Activated B cell treated with CpG ODN at 0.5 μM for 24 hours (primary cell): ENCODE measurements around the gene CCL16. TPM values are rescaled to one million over a fixed set of nuclear protein-coding genes. Genes with fewer than 3 reads are reported as not detected.

Experiments used
- ATAC-seq: fragments of 200-7000 bp; cut with Tn5 transposase; one replicate; pipeline ENCODE4 v1.10.0; 2021; ENCODE audit warnings: low read depth, mild to moderate bottlenecking, moderate library complexity
- CTCF ChIA-PET: fragments of 350-600 bp; sonication (Branson Sonifier 250); formaldehyde crosslinking; loops from one replicate; lab custom pipeline; 2021; ENCODE audit warnings: antibody characterized with exemption; lab: Charles Lee
- POLR2A ChIA-PET: fragments of 350-600 bp; sonication (Branson Sonifier 250); formaldehyde crosslinking; loops from one replicate; lab custom pipeline; 2021; ENCODE audit warnings: antibody characterized with exemption; lab: Charles Lee
- DNase-seq: peaks from one replicate; pipeline ENCODE4 v3.0.0; 2022
- H3K27ac Mint-ChIP-seq: one replicate; pipeline ENCODE4 v1.8.0; 2020; ENCODE audit warnings: mixed read lengths
- H3K27me3 Mint-ChIP-seq: one replicate; pipeline ENCODE4 v1.8.0; 2021; ENCODE audit warnings: mixed read lengths
- H3K36me3 Mint-ChIP-seq: one replicate; pipeline ENCODE4 v1.8.0; 2021; ENCODE audit warnings: low read depth, mixed read lengths
- H3K4me1 Mint-ChIP-seq: one replicate; pipeline ENCODE4 v1.8.0; 2021; ENCODE audit warnings: mixed read lengths
- H3K4me3 Mint-ChIP-seq: one replicate; pipeline ENCODE4 v1.8.0; 2020; ENCODE audit warnings: mild to moderate bottlenecking, mixed read lengths
- H3K9me3 Mint-ChIP-seq: one replicate; pipeline ENCODE4 v1.8.0; 2020; ENCODE audit warnings: mixed read lengths
- CTCF ChIP-seq: fragments of 200-600 bp; IDR thresholded peaks from one replicate; pipeline ENCODE4 v1.8.0; 2022; ENCODE audit warnings: antibody characterized with exemption, mild to moderate bottlenecking
- intact Hi-C: fragments of 100-400 bp; cut with micrococcal nuclease; formaldehyde crosslinking; loops from one replicate; pipeline ENCODE4 v1.15.1; 2024
- total RNA-seq: library from RNA; stranded (reverse); gene quantifications from 2 replicates; pipeline ENCODE4 v1.2.3, GENCODE V29; 2022

The CCL16 gene
- total RNA-seq, 1 donor from 2014 or later, result not detected

GRCh38 chr17:35963663-35964062 is 17.6 kb downstream of the CCL16 start:
- no peak for TF ChIP-seq CTCF
- Mint-ChIP-seq H3K27ac (no peak overlapping the region), H3K4me3 (no peak overlapping the region), H3K9me3 (no peaks in the 10 kb centered on the region), H3K36me3 (no peaks in the 10 kb centered on the region), H3K27me3 (peaks cover 11% of the 10 kb centered on the region), H3K4me1 (no peaks in the 10 kb centered on the region)
- DNase-seq (no peak), ATAC-seq (no peak)
- POLR2A ChIA-PET, result no interaction called here
- intact Hi-C loops, result no loop called here
- CTCF ChIA-PET, result interaction anchor here (1.0 to 1.5 kb wide), 3 partner anchors 12 to 519 kb away, joined by 3 to 6 read pairs (median 3); no protein-coding TSS in a partner anchor

GRCh38 chr17:35953720-35954119 is 27.6 kb downstream of the CCL16 start:
- no peaks in the 10 kb centered on the region for H3K36me3 Mint-ChIP-seq
- no peak for ATAC-seq
- ChIA-PET CTCF (no interaction called here), POLR2A (no interaction called here)
- H3K27ac Mint-ChIP-seq, result no peak overlapping the region
- H3K4me3 Mint-ChIP-seq, result no peak overlapping the region
- no peaks in the 10 kb centered on the region for H3K4me1 Mint-ChIP-seq
- TF ChIP-seq CTCF, result no peak
- no peaks in the 10 kb centered on the region for H3K9me3 Mint-ChIP-seq
- peaks cover 34% of the 10 kb centered on the region for H3K27me3 Mint-ChIP-seq
- intact Hi-C loops, result no loop called here
- no peak for DNase-seq

- no peak for ATAC-seq
- no peaks in the 10 kb centered on the region for H3K9me3 Mint-ChIP-seq
- TF ChIP-seq CTCF, result no peak
- peaks cover 8% of the 10 kb centered on the region for H3K27me3 Mint-ChIP-seq
- no peaks in the 10 kb centered on the region for H3K36me3 Mint-ChIP-seq
- CTCF ChIA-PET, result no interaction called here
- H3K27ac Mint-ChIP-seq, result no peak overlapping the region
- H3K4me3 Mint-ChIP-seq, result no peak overlapping the region
- no peak for DNase-seq
- POLR2A ChIA-PET, result no interaction called here
- H3K4me1 Mint-ChIP-seq, result no peaks in the 10 kb centered on the region
- intact Hi-C loops, result loop anchor here (5.0 kb wide), 3 partner anchors 102 to 583 kb away; partner anchors contain the start of genes MYO19 and PIGW
These were observed 31.9 kb downstream of the CCL16 start for GRCh38 chr17:35949401-35949800.

GRCh38 chr17:35948092-35948491 is 33.2 kb downstream of the CCL16 start:
- Mint-ChIP-seq H3K4me1 (no peaks in the 10 kb centered on the region), H3K36me3 (no peaks in the 10 kb centered on the region), H3K27ac (no peak overlapping the region), H3K4me3 (no peak overlapping the region), H3K9me3 (no peaks in the 10 kb centered on the region), H3K27me3 (peaks cover 4% of the 10 kb centered on the region)
- POLR2A ChIA-PET, result interaction anchor here (0.7 kb wide), 1 partner anchor 68 kb away, joined by 9 read pairs; the partner anchor contains the start of gene CCL5
- CTCF ChIA-PET, result no interaction called here
- TF ChIP-seq CTCF, result no peak
- DNase-seq (no peak), ATAC-seq (no peak)
- intact Hi-C loops, result loop anchor here (5.0 kb wide), 3 partner anchors 101 to 584 kb away; partner anchors contain the start of genes MYO19 and PIGW

- ATAC-seq, result peak; percentile 98
- no peaks in the 10 kb centered on the region for H3K4me1 Mint-ChIP-seq
- H3K9me3 Mint-ChIP-seq, result no peaks in the 10 kb centered on the region
- H3K36me3 Mint-ChIP-seq, result no peaks in the 10 kb centered on the region
- POLR2A ChIA-PET, result interaction anchor here (0.7 kb wide), 1 partner anchor 67 kb away, joined by 9 read pairs; the partner anchor contains the start of gene CCL5
- intact Hi-C loops, result loop anchor here (5.0 kb wide), 3 partner anchors 100 to 585 kb away; partner anchors contain the start of genes MYO19 and PIGW
- TF ChIP-seq CTCF, result no peak
- CTCF ChIA-PET, result no interaction called here
- no peak overlapping the region for H3K4me3 Mint-ChIP-seq
- no peak overlapping the region for H3K27ac Mint-ChIP-seq
- peaks cover 2% of the 10 kb centered on the region for H3K27me3 Mint-ChIP-seq
- peak; percentile 32 for DNase-seq
These were observed 34.1 kb downstream of the CCL16 start for GRCh38 chr17:35947156-35947585.
